Fibroblast of lung (primary cell): Measurements from ENCODE around the gene APOBEC3H. TPM values are rescaled to one million over a fixed set of nuclear protein-coding genes. Genes with fewer than 3 reads are reported as not detected.

Experiments
- DNase-seq, 2 donors: peaks; one replicate each; pipeline versions ENCODE4 v3.0.0 to v3.0.0-alpha.2; 2010; ENCODE audit warnings: low read depth in 2 of 2
- H2AFZ ChIP-seq: 2 replicates; pipeline ENCODE4 v1.5.1; 2012; ENCODE audit warnings: low read length, control low read depth, inconsistent platforms
- H3K27ac ChIP-seq: 2 replicates; pipeline ENCODE4 v1.5.1; 2011; ENCODE audit warnings: low read length, control low read depth; ENCODE audit not compliant: insufficient read depth
- H3K27me3 ChIP-seq: 2 replicates; pipeline ENCODE4 v1.5.1; 2011; ENCODE audit warnings: mild to moderate bottlenecking, low read length; ENCODE audit not compliant: control insufficient read depth, insufficient read depth
- H3K36me3 ChIP-seq: 2 replicates; pipeline ENCODE4 v1.5.1; 2011; ENCODE audit warnings: low read length; ENCODE audit not compliant: control insufficient read depth, insufficient read depth
- H3K4me1 ChIP-seq: 2 replicates; pipeline ENCODE4 v1.5.1; 2011; ENCODE audit warnings: low read length; ENCODE audit not compliant: control insufficient read depth, insufficient read depth; ENCODE audit errors: extremely low read depth
- H3K4me2 ChIP-seq: 2 replicates; pipeline ENCODE4 v1.5.1; 2011; ENCODE audit warnings: low read length, control low read depth; ENCODE audit not compliant: insufficient read depth; ENCODE audit errors: extremely low read depth
- H3K4me3 ChIP-seq, 4 experiments: fragments of 200-600 bp in 1 of 4; sonication (generic) in 1 of 4; replicated peaks in 1 of 4; 2 replicates each; pipeline ENCODE4 v1.5.1; 2011 to 2016; ENCODE audit warnings: low read length in 4 of 4, low read depth in 3 of 4, mild to moderate bottlenecking in 3 of 4, control low read depth in 2 of 4, inconsistent platforms in 1 of 4, mixed read lengths in 1 of 4; ENCODE audit not compliant: insufficient read depth in 1 of 4; ENCODE audit errors: control extremely low read depth in 1 of 4
- H3K79me2 ChIP-seq: 2 replicates; pipeline ENCODE4 v1.5.1; 2012; ENCODE audit warnings: mild to moderate bottlenecking, low read length, inconsistent platforms; ENCODE audit not compliant: control insufficient read depth, insufficient read depth
- H3K9ac ChIP-seq: 2 replicates; pipeline ENCODE4 v1.5.1; 2011; ENCODE audit warnings: mild to moderate bottlenecking, low read length, control low read depth; ENCODE audit not compliant: insufficient read depth
- H3K9me3 ChIP-seq: 2 replicates; pipeline ENCODE4 v1.5.1; 2012; ENCODE audit warnings: low read depth, low read length; ENCODE audit not compliant: control insufficient read depth, insufficient read depth
- H4K20me1 ChIP-seq: 2 replicates; pipeline ENCODE4 v1.5.1; 2011; ENCODE audit warnings: low read length; ENCODE audit not compliant: control insufficient read depth, insufficient read depth; ENCODE audit errors: extremely low read depth
- EZH2 ChIP-seq: IDR thresholded peaks from 2 replicates; pipeline ENCODE4 v1.5.1; 2012; ENCODE audit warnings: low read length, control low read depth, mild to moderate bottlenecking; ENCODE audit errors: missing control alignments
- polyA plus RNA-seq, 2 donors: library from polyadenylated mRNA; depleted of rRNA in 1 of 2; stranded (reverse) in 1 of 2; unstranded in 1 of 2; fragments of >200 nt; gene quantifications; 2 replicates each; pipeline ENCODE4 v1.2.1, GENCODE V29; 2011 to 2012; ENCODE audit warnings: missing spikeins in 1 of 2
- total RNA-seq: library from RNA; depleted of rRNA; stranded (reverse); fragments of >200 nt; gene quantifications from 2 replicates; pipeline ENCODE4 v1.2.1, GENCODE V29; 2014
- TF ChIP-seq, protein P1 (sequence below), 2 donors: IDR thresholded peaks in 1 of 2; conservative IDR thresholded peaks in 1 of 2; 1 replicate in 1 of 2; 2 replicates in 1 of 2; pipeline ENCODE4 v1.5.1; 2011 to 2012; ENCODE audit warnings: low read length in 2 of 2, control low read depth in 1 of 2, inconsistent platforms in 1 of 2, low read depth in 1 of 2, mild to moderate bottlenecking in 1 of 2

Gene APOBEC3H
- total and polyA plus RNA-seq, 2 donors (not counting 1 experiment from before 2014, with no cell fraction given): 0.20 to 1.3 TPM

DNA sequence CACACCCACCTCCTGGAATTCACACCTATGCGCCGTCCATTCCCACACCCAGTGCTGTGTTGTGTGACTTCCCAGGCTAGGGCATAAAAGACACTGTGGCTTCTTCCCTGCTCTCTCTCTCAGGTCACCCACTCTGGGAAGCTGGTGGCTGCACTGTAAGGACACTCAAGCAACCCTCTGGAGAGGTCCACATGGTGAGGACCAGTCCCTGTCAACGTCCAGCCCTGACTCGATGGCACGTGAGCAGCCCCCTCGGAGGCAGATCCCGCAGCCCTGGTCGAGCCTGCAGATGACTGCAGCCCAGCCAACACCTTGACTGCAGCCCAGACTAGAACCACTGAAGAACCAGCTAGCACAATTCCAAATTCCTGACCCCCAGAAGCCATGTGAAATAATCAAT, 39.3 kb downstream of the APOBEC3H start:
- Histone ChIP-seq H3K4me1 (peaks cover 4% of the 10 kb centered on the region), H3K27me3 (no peaks in the 10 kb centered on the region), H2AFZ (no peak overlapping the region), H3K9me3 (no peaks in the 10 kb centered on the region), H3K9ac (no peak overlapping the region), H3K27ac (no peak overlapping the region), H3K79me2 (no peaks in the 10 kb centered on the region), H4K20me1 (no peaks in the 10 kb centered on the region), H3K36me3 (no peaks in the 10 kb centered on the region), H3K4me2 (no peak overlapping the region), H3K4me3 (no peak overlapping the region)
- DNase-seq: no peak
- no peak for TF ChIP-seq EZH2
- TF ChIP-seq, protein P1, sequence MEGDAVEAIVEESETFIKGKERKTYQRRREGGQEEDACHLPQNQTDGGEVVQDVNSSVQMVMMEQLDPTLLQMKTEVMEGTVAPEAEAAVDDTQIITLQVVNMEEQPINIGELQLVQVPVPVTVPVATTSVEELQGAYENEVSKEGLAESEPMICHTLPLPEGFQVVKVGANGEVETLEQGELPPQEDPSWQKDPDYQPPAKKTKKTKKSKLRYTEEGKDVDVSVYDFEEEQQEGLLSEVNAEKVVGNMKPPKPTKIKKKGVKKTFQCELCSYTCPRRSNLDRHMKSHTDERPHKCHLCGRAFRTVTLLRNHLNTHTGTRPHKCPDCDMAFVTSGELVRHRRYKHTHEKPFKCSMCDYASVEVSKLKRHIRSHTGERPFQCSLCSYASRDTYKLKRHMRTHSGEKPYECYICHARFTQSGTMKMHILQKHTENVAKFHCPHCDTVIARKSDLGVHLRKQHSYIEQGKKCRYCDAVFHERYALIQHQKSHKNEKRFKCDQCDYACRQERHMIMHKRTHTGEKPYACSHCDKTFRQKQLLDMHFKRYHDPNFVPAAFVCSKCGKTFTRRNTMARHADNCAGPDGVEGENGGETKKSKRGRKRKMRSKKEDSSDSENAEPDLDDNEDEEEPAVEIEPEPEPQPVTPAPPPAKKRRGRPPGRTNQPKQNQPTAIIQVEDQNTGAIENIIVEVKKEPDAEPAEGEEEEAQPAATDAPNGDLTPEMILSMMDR (conservative IDR thresholded peaks at IDR 0.05 in 1 of 2, IDR thresholded peaks at IDR 0.05 in 1 of 2; ENCODE audit: low read depth in 1 of 2, low read length in 2 of 2): no peak

DNA sequence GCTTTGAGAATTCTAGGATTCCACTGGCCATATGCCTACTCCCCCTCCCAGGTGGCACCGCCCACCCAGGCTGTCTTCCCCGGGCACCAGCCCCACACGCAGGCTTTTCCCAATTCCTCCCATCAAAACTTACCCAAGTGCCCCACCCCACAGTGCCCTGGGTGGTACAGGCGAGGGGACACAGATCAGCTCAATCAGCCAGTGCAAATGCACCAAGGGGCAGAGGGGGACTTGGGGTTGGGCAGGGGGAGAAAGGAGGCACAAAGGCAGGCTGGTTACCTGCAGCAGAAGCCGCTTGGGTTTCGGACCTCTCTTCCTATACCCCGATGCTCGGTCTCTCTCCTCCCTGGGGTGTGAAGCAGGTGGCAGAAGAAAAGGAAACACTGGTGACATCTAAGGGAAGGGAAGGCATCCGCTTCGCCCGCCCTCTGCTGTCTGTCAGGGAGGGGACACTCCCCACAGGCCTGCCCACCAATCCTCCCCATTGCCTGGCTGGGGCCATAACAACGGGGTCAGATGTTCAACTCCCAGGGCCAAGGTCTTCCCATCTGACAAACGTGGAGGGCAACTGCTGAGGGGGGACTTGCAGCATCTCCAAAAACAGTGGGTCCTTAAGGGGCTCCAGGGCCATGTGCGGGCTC, 41.4 kb downstream of the APOBEC3H start:
- H3K9me3 ChIP-seq: no peaks in the 10 kb centered on the region
- DNase-seq: no peak
- H3K4me3 ChIP-seq: no peak overlapping the region
- H3K27ac ChIP-seq: no peak overlapping the region
- no peaks in the 10 kb centered on the region for H4K20me1 ChIP-seq
- TF ChIP-seq, protein P1 (conservative IDR thresholded peaks at IDR 0.05 in 1 of 2, IDR thresholded peaks at IDR 0.05 in 1 of 2; ENCODE audit: low read depth in 1 of 2, low read length in 2 of 2): no peak
- no peak for TF ChIP-seq EZH2
- no peaks in the 10 kb centered on the region for H3K36me3 ChIP-seq
- H3K9ac ChIP-seq: no peak overlapping the region
- no peaks in the 10 kb centered on the region for H3K79me2 ChIP-seq
- no peak overlapping the region for H2AFZ ChIP-seq
- no peaks in the 10 kb centered on the region for H3K27me3 ChIP-seq
- H3K4me2 ChIP-seq: no peak overlapping the region
- H3K4me1 ChIP-seq: no peaks in the 10 kb centered on the region

DNA sequence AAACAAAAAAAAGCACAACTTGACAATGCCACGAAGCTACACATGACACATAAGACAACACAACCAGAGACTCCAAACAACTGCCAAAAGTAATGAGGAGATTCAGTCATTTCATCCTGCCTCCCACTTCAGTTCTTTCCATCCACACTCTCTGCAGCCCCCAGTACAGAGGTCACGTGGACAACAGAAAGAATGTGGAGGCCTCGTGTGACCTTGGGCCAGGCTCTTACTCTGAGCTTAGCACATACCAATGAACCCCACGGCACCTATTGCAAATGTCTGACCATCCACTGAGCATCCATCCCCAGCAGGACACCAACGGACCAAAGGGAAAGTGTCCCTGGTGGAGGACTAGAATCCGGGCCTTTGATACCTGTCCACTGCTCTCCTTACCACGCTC, 42.9 kb downstream of the APOBEC3H start:
- DNase-seq: no peak
- TF ChIP-seq, protein P1 (conservative IDR thresholded peaks at IDR 0.05 in 1 of 2, IDR thresholded peaks at IDR 0.05 in 1 of 2; ENCODE audit: low read depth in 1 of 2, low read length in 2 of 2): no peak
- TF ChIP-seq EZH2: no peak
- Histone ChIP-seq H3K4me3 (no peak overlapping the region), H3K79me2 (no peaks in the 10 kb centered on the region), H3K36me3 (no peaks in the 10 kb centered on the region), H3K9me3 (no peaks in the 10 kb centered on the region), H3K4me2 (no peak overlapping the region), H4K20me1 (no peaks in the 10 kb centered on the region), H2AFZ (no peak overlapping the region), H3K9ac (no peak overlapping the region), H3K27me3 (no peaks in the 10 kb centered on the region), H3K4me1 (peaks cover 3% of the 10 kb centered on the region), H3K27ac (no peak overlapping the region)
